SH-SY5Y (cell line): ENCODE results near the gene OSBPL9.

Experiments
- GATA2 ChIP-seq: IDR thresholded peaks from 2 replicates; pipeline ENCODE4 v1.6.1; 2011; ENCODE audit warnings: mild to moderate bottlenecking, low read depth, low read length
- GATA3 ChIP-seq: IDR thresholded peaks from 2 replicates; pipeline ENCODE4 v1.6.1; 2011; ENCODE audit warnings: low read depth, mild to moderate bottlenecking, low read length, moderate library complexity

DNA sequence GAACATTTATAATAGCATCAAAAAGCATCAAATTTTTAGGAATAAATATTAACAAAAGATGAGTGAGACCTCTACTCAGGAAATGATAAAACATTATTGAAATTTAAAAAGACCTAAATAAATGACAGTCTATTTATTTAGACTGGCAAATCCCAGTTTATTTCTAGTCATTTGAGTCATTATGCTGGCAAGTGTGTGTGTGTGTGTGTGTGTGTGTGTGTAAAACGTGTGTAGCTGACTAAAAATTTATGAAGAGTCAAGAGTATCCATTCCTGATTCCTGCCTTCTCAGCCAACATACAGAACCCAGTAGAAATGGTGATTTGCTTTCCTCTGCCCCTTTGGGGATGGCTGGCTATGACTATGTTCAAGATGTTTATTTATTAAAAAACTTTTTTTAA, 46.2 kb downstream of the OSBPL9 start:
- TF ChIP-seq GATA3 (no peak), GATA2 (no peak)
